ENCODE results near the gene MDM4.

The MDM4 gene

GRCh38 chr1:204491655-204492054, 24.6 kb upstream of the MDM4 start:
- no peak for DNase-seq (ENCODE audit: low read depth)

GRCh38 chr1:204493145-204493983, 22.8 kb upstream of the MDM4 start:
- DNase-seq (ENCODE audit: low read depth), result no peak

- DNase-seq (ENCODE audit: low read depth), result no peak
Measured at GRCh38 chr1:204493984-204494280, 22.3 kb upstream of the MDM4 start.

GRCh38 chr1:204494281-204495077, 21.7 kb upstream of the MDM4 start, which contains the start of gene PIK3C2B:
Gene PIK3C2B, minus strand, starts transcription at chr1:204494805. Its CDS starts 25,003 bp downstream, at chr1:204469802.
- DNase-seq (ENCODE audit: low read depth), result no peak

GRCh38 chr1:204495078-204495753, 21.0 kb upstream of the MDM4 start:
- no peak for DNase-seq (ENCODE audit: low read depth)

- no peak for DNase-seq (ENCODE audit: low read depth)
Measured at GRCh38 chr1:204495777-204496176, 20.4 kb upstream of the MDM4 start.

GRCh38 chr1:204498981-204499380, 17.2 kb upstream of the MDM4 start:
- no peak for DNase-seq (ENCODE audit: low read depth)

- no peak for DNase-seq (ENCODE audit: low read depth)
Measured at GRCh38 chr1:204499511-204500468, 16.4 kb upstream of the MDM4 start.

- no peak for DNase-seq (ENCODE audit: low read depth)
Measured at GRCh38 chr1:204502241-204502640, 14.0 kb upstream of the MDM4 start.

- DNase-seq (ENCODE audit: low read depth), result no peak
Measured at GRCh38 chr1:204503122-204503912, 12.9 kb upstream of the MDM4 start.

- DNase-seq (ENCODE audit: low read depth), result no peak
Measured at GRCh38 chr1:204503913-204504519, 12.2 kb upstream of the MDM4 start.

- DNase-seq (ENCODE audit: low read depth), result no peak
Measured at GRCh38 chr1:204505674-204506200, 10.5 kb upstream of the MDM4 start.

GRCh38 chr1:204506201-204506968, 9.8 kb upstream of the MDM4 start:
- peak; percentile 87 for DNase-seq (ENCODE audit: low read depth)

- DNase-seq (ENCODE audit: low read depth), result peak; percentile 68
Measured at GRCh38 chr1:204506969-204507316, 9.3 kb upstream of the MDM4 start.

- DNase-seq (ENCODE audit: low read depth), result no peak
Measured at GRCh38 chr1:204507317-204508105, 8.7 kb upstream of the MDM4 start.

- no peak for DNase-seq (ENCODE audit: low read depth)
Measured at GRCh38 chr1:204509186-204509635, 7.0 kb upstream of the MDM4 start.

- DNase-seq (ENCODE audit: low read depth), result no peak
Measured at GRCh38 chr1:204511366-204511765, 4.8 kb upstream of the MDM4 start.

GRCh38 chr1:204513117-204513716, 3.0 kb upstream of the MDM4 start:
- DNase-seq (ENCODE audit: low read depth), result no peak

All from non-pigmented ciliary epithelial cell (primary cell).